B cell (primary cell): ENCODE data around the gene SYTL2. TPM values are rescaled to one million over a fixed set of nuclear protein-coding genes. Genes with fewer than 3 reads are reported as not detected.

ENCODE experiments used
- ATAC-seq: fragments of 200-7000 bp; cut with Tn5 transposase; one replicate; pipeline ENCODE4 v1.10.0; 2021; ENCODE audit warnings: low read depth, mild to moderate bottlenecking, moderate number of reproducible peaks, moderate library complexity
- CTCF ChIA-PET: fragments of 350-600 bp; sonication (Branson Sonifier 250); formaldehyde crosslinking; loops from one replicate; lab custom pipeline; 2021; ENCODE audit warnings: antibody characterized with exemption, inconsistent platforms; lab: Charles Lee
- POLR2A ChIA-PET: fragments of 350-600 bp; sonication (Branson Sonifier 250); formaldehyde crosslinking; loops from one replicate; lab custom pipeline; 2021; ENCODE audit warnings: antibody characterized with exemption; lab: Charles Lee
- DNase-seq: peaks from one replicate; pipeline ENCODE4 v3.0.0; 2013
- H2AFZ ChIP-seq: 2 replicates; pipeline ENCODE4 v1.6.1; 2012; ENCODE audit warnings: mild to moderate bottlenecking, low read depth, low read length; ENCODE audit not compliant: insufficient read depth, poor library complexity, severe bottlenecking
- H3K27ac ChIP-seq, 2 donors: 1 replicate in 1 of 2; 2 replicates in 1 of 2; pipeline ENCODE4 v1.5.1; 2012 to 2013; ENCODE audit warnings: low read length in 2 of 2, mild to moderate bottlenecking in 2 of 2, moderate library complexity in 1 of 2
- H3K27me3 ChIP-seq, 4 experiments: fragments of 200-600 bp in 1 of 4; sonication (generic) in 1 of 4; replicated peaks in 1 of 4; 1 replicate in 2 of 4; 2 replicates in 2 of 4; pipeline versions ENCODE4 v1.6.1 to v1.7.0; 2013 to 2016; ENCODE audit warnings: low read length in 3 of 4, mild to moderate bottlenecking in 2 of 4, mixed read lengths in 1 of 4, moderate library complexity in 1 of 4; ENCODE audit not compliant: insufficient read depth in 4 of 4, control insufficient read depth in 3 of 4; ENCODE audit errors: control extremely low read depth in 1 of 4
- H3K36me3 ChIP-seq, 2 experiments: replicated peaks in 1 of 2; 1 replicate in 1 of 2; 2 replicates in 1 of 2; pipeline versions ENCODE4 v1.6.1 to v1.7.1; 2013; ENCODE audit warnings: low read length in 1 of 2; ENCODE audit not compliant: insufficient read depth in 2 of 2, control insufficient read depth in 1 of 2; ENCODE audit errors: control extremely low read depth in 1 of 2, extremely low read depth in 1 of 2
- H3K4me1 ChIP-seq, 2 donors: fragments of 200-600 bp in 1 of 2; sonication (generic) in 1 of 2; 1 replicate in 1 of 2; 2 replicates in 1 of 2; pipeline versions ENCODE4 v1.5.1 to v1.6.1; 2013 to 2017; ENCODE audit warnings: low read length in 2 of 2; ENCODE audit not compliant: control insufficient read depth in 2 of 2, insufficient read depth in 2 of 2
- H3K4me2 ChIP-seq: replicated peaks from 2 replicates; pipeline ENCODE3; 2012; ENCODE audit warnings: mild to moderate bottlenecking, low read depth, low read length; ENCODE audit not compliant: poor library complexity, severe bottlenecking
- H3K4me3 ChIP-seq, 5 experiments: fragments of 200-600 bp in 1 of 5; sonication (generic) in 1 of 5; 1 replicate in 3 of 5; 2 replicates in 2 of 5; pipeline versions ENCODE4 v1.5.1 to v1.7.0; 2011 to 2016; ENCODE audit warnings: low read length in 4 of 5, mild to moderate bottlenecking in 4 of 5, low read depth in 2 of 5, control low read depth in 1 of 5, moderate library complexity in 1 of 5; ENCODE audit not compliant: insufficient read depth in 1 of 5; ENCODE audit errors: control extremely low read depth in 1 of 5, extremely low read depth in 1 of 5
- H3K79me2 ChIP-seq: fragments of 200-600 bp; sonication (generic); one replicate; pipeline ENCODE4 v1.6.0; 2016; ENCODE audit warnings: low read length; ENCODE audit not compliant: control insufficient read depth, insufficient read depth
- H3K9ac ChIP-seq: fragments of 200-600 bp; sonication (generic); 2 replicates; pipeline ENCODE4 v1.6.1; 2017; ENCODE audit warnings: mild to moderate bottlenecking, low read length, moderate library complexity
- H3K9me3 ChIP-seq, 3 donors: one replicate each; pipeline versions ENCODE4 v1.6.1 to v1.7.1; 2013; ENCODE audit warnings: low read length in 2 of 3; ENCODE audit not compliant: control insufficient read depth in 2 of 3, insufficient read depth in 1 of 3; ENCODE audit errors: control extremely low read depth in 1 of 3
- H4K20me1 ChIP-seq: 2 replicates; pipeline ENCODE4 v1.6.0; 2012; ENCODE audit warnings: mild to moderate bottlenecking, low read length; ENCODE audit not compliant: insufficient read depth, control insufficient read depth, poor library complexity, severe bottlenecking
- H3K27ac Mint-ChIP-seq: one replicate; pipeline ENCODE4 v1.8.0; 2021; ENCODE audit warnings: mixed read lengths
- H3K27me3 Mint-ChIP-seq: one replicate; pipeline ENCODE4 v1.8.0; 2021; ENCODE audit warnings: mixed read lengths
- H3K4me1 Mint-ChIP-seq: one replicate; pipeline ENCODE4 v1.8.0; 2021; ENCODE audit warnings: mixed read lengths
- H3K4me3 Mint-ChIP-seq: one replicate; pipeline ENCODE4 v1.8.0; 2021; ENCODE audit warnings: mixed read lengths
- H3K9me3 Mint-ChIP-seq: one replicate; pipeline ENCODE4 v1.8.0; 2022; ENCODE audit warnings: mixed read lengths; ENCODE audit not compliant: insufficient read depth
- CTCF ChIP-seq: fragments of 200-600 bp; IDR thresholded peaks from one replicate; pipeline ENCODE4 v1.8.0; 2022; ENCODE audit warnings: antibody characterized with exemption, mild to moderate bottlenecking
- EZH2 ChIP-seq: IDR thresholded peaks from 2 replicates; pipeline ENCODE4 v1.6.1; 2012; ENCODE audit warnings: borderline replicate concordance, low read depth, mild to moderate bottlenecking, moderate library complexity, low read length; ENCODE audit not compliant: insufficient read depth, poor library complexity, severe bottlenecking
- WGBS: methylation state at CpG from one replicate; pipeline ENCODE4 v1.1.5; 2013; ENCODE audit warnings: missing lambda C conversion rate; ENCODE audit not compliant: insufficient coverage; 5-methylcytosine and 5-hydroxymethylcytosine counted together
- intact Hi-C: fragments of 100-400 bp; cut with micrococcal nuclease; formaldehyde crosslinking; loops from one replicate; pipeline ENCODE4 v1.10.0; 2022
- polyA plus RNA-seq: library from polyadenylated mRNA; depleted of rRNA; stranded (reverse); fragments of >200 nt; gene quantifications from 2 replicates; pipeline ENCODE4 v1.2.3, GENCODE V29; 2012
- total RNA-seq, 2 donors: library from RNA; stranded (reverse); fragments of 120-200 nt in 1 of 2; gene quantifications; 1 replicate in 1 of 2; 2 replicates in 1 of 2; pipeline versions ENCODE4 v1.2.3 to v1.2.4, GENCODE V29; 2013 to 2022

SYTL2 gene
- total and polyA plus RNA-seq, 2 donors (not counting 1 experiment from before 2014, with no cell fraction given) = 0.86 to 2.9 TPM

GRCh38 chr11:85732965-85733364 is 78.0 kb downstream of the SYTL2 start:
- no peak overlapping the region for H3K4me3 Mint-ChIP-seq
- Histone ChIP-seq H3K36me3 (no peaks in the 10 kb centered on the region), H4K20me1 (no peaks in the 10 kb centered on the region), H2AFZ (no peak overlapping the region), H3K27me3 (no peaks in the 10 kb centered on the region), H3K27ac (no peak overlapping the region), H3K4me3 (no peak overlapping the region), H3K9ac (no peak overlapping the region), H3K9me3 (no peaks in the 10 kb centered on the region), H3K4me1 (peaks cover 0 to 2% of the 10 kb centered on the region in 2 donors), H3K4me2 (no peak overlapping the region), H3K79me2 (no peaks in the 10 kb centered on the region)
- POLR2A ChIA-PET = no interaction called here
- H3K9me3 Mint-ChIP-seq = no peaks in the 10 kb centered on the region
- H3K27me3 Mint-ChIP-seq = peaks cover 3% of the 10 kb centered on the region
- no peaks in the 10 kb centered on the region for H3K4me1 Mint-ChIP-seq
- no peak for TF ChIP-seq EZH2
- no peak for TF ChIP-seq CTCF
- DNase-seq (no peak), ATAC-seq (no peak)
- intact Hi-C loops = no loop called here
- H3K27ac Mint-ChIP-seq = no peak overlapping the region
- CTCF ChIA-PET = no interaction called here

GRCh38 chr11:85726381-85726780 is 84.6 kb downstream of the SYTL2 start:
- Mint-ChIP-seq H3K9me3 (no peaks in the 10 kb centered on the region), H3K4me1 (no peaks in the 10 kb centered on the region), H3K27ac (no peak overlapping the region), H3K4me3 (no peak overlapping the region), H3K27me3 (no peaks in the 10 kb centered on the region)
- Histone ChIP-seq H3K4me3 (no peak overlapping the region), H3K27ac (no peak overlapping the region), H3K27me3 (peaks cover 0 to 4% (median 0%) of the 10 kb centered on the region in 4 experiments), H3K79me2 (no peaks in the 10 kb centered on the region), H3K9me3 (no peaks in the 10 kb centered on the region), H3K4me2 (no peak overlapping the region), H2AFZ (no peak overlapping the region), H3K4me1 (no peaks in the 10 kb centered on the region), H4K20me1 (no peaks in the 10 kb centered on the region), H3K36me3 (no peaks in the 10 kb centered on the region), H3K9ac (no peak overlapping the region)
- ATAC-seq (no peak), DNase-seq (no peak)
- CTCF ChIA-PET = no interaction called here
- no peak for TF ChIP-seq CTCF
- no peak for TF ChIP-seq EZH2
- 80% methylated on average over 2 of the region's 3 CpGs for WGBS
- intact Hi-C loops = no loop called here
- POLR2A ChIA-PET = no interaction called here
